Tibial artery (tissue), 4 donors: ENCODE data around the gene SNAI1.

Experiments
- DNase-seq, 2 donors: peaks; one replicate each; pipeline ENCODE4 v3.0.0-alpha.2; 2019
- H3K27ac ChIP-seq, 2 donors: fragments of 200-600 bp; sonication (generic) in 1 of 2; 1 replicate in 1 of 2; 2 replicates in 1 of 2; pipeline ENCODE4 v1.5.1; 2018 to 2019; ENCODE audit warnings: mild to moderate bottlenecking in 1 of 2
- H3K27me3 ChIP-seq, 2 donors: fragments of 200-600 bp; sonication (generic) in 1 of 2; one replicate each; pipeline versions ENCODE4 v1.5.1 to v1.6.0; 2016 to 2019
- H3K36me3 ChIP-seq, 3 donors: fragments of 200-600 bp; sonication (generic) in 2 of 3; one replicate each; pipeline ENCODE4 v1.5.1; 2016 to 2019; ENCODE audit warnings: mild to moderate bottlenecking in 2 of 3
- H3K4me1 ChIP-seq, 4 donors: fragments of 200-600 bp; sonication (generic) in 2 of 4; 1 replicate in 3 of 4; 2 replicates in 1 of 4; pipeline ENCODE4 v1.5.1; 2016 to 2019
- H3K4me3 ChIP-seq, 2 donors: fragments of 200-600 bp; sonication (generic) in 1 of 2; 1 replicate in 1 of 2; 2 replicates in 1 of 2; pipeline ENCODE4 v1.5.1; 2018 to 2019; ENCODE audit warnings: mild to moderate bottlenecking in 2 of 2
- H3K9me3 ChIP-seq, 3 donors: fragments of 200-600 bp; sonication (generic) in 1 of 3; one replicate each; pipeline ENCODE4 v1.5.1; 2016 to 2019
- CTCF ChIP-seq, 2 experiments: fragments of 200-600 bp in 1 of 2; fragments of 450-650 bp in 1 of 2; IDR thresholded peaks; one replicate each; pipeline ENCODE4 v1.5.1; 2017 to 2019; ENCODE audit warnings: antibody characterized with exemption in 2 of 2, mild to moderate bottlenecking in 1 of 2, moderate library complexity in 1 of 2
- intact Hi-C: fragments of 100-400 bp; cut with DNase I; formaldehyde crosslinking; loops from one replicate; pipeline ENCODE4 v1.15.0; 2023; ENCODE audit warnings: low total_unique reads

SNAI1 gene

GRCh38 chr20:49983123-49983847 lies 505 bp downstream of the SNAI1 start:
- peak overlapping the region; percentile 53 to 70 for H3K27ac ChIP-seq
- H3K27me3 ChIP-seq: no peaks in the 10 kb centered on the region
- intact Hi-C loops: no loop called here
- peak overlapping the region; percentile 48 to 54 for H3K4me3 ChIP-seq
- no peaks in the 10 kb centered on the region for H3K9me3 ChIP-seq
- TF ChIP-seq CTCF (IDR thresholded peaks at IDR 0.05): no peak
- DNase-seq: no peak
- H3K36me3 ChIP-seq: peaks cover 0 to 7% (median 0%) of the 10 kb centered on the region in 3 donors
- peaks cover 0 to 62% (median 35%) of the 10 kb centered on the region in 4 donors for H3K4me1 ChIP-seq

- H3K36me3 ChIP-seq: peaks cover 0 to 9% (median 0%) of the 10 kb centered on the region in 3 donors
- intact Hi-C loops: no loop called here
- TF ChIP-seq CTCF (IDR thresholded peaks at IDR 0.05): no peak
- DNase-seq: peak in 1 of 2 donors; percentile 73
- H3K4me3 ChIP-seq: peak overlapping the region; percentile 48 to 54
- no peaks in the 10 kb centered on the region for H3K9me3 ChIP-seq
- peak overlapping the region; percentile 53 to 70 for H3K27ac ChIP-seq
- peaks cover 0 to 63% (median 34%) of the 10 kb centered on the region in 4 donors for H3K4me1 ChIP-seq
- no peaks in the 10 kb centered on the region for H3K27me3 ChIP-seq
Observed at GRCh38 chr20:49983848-49984408, 1.1 kb downstream of the SNAI1 start.

DNA sequence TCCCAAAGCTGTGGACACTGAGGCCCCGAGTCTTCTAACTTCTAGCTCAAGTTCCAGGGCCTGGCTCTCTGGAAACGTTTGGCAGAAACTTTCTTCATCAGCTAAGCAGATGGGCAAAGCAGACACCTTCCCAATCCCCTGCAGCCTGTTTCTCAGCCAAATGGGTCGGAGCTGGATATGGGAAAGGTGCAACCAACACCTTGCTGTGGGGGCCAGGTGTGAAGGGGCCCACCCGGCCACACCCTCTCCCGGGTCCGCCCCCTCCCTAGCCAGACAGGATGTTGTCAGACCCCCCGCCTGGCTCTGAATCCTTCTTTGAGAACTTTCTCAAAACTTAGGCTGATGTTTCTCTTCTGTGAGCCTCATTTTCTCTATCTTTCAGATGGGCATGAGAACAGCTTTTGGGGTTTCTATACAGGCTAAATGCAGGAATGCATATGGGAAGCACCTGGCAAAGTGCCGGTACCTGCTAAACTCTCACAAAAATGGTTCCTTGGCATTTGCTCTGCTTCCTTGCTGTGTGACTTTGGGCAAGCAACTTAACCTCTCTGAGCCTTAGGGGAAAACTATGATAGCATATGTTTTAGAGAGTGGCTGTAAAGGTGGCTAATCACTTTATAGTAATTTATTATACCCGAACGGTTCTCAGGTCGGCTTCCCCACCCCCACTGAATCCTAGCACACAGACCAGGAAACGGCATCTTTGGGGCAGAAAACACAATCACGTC lies 1.8 kb downstream of the SNAI1 start:
- H3K4me1 ChIP-seq: peaks cover 0 to 65% (median 36%) of the 10 kb centered on the region in 4 donors
- no peaks in the 10 kb centered on the region for H3K27me3 ChIP-seq
- no peaks in the 10 kb centered on the region for H3K9me3 ChIP-seq
- DNase-seq: no peak
- intact Hi-C loops: no loop called here
- H3K36me3 ChIP-seq: peaks cover 0 to 9% (median 0%) of the 10 kb centered on the region in 3 donors
- peak overlapping the region; percentile 53 to 70 for H3K27ac ChIP-seq
- TF ChIP-seq CTCF (IDR thresholded peaks at IDR 0.05): no peak
- H3K4me3 ChIP-seq: peak overlapping the region; percentile 48 to 54

- Histone ChIP-seq H3K9me3 (no peaks in the 10 kb centered on the region), H3K36me3 (peaks cover 0 to 9% (median 0%) of the 10 kb centered on the region in 3 donors), H3K4me1 (peaks cover 0 to 71% (median 42%) of the 10 kb centered on the region in 4 donors), H3K27me3 (no peaks in the 10 kb centered on the region), H3K4me3 (peak overlapping the region; percentile 48 to 54), H3K27ac (no peak overlapping the region)
- no peak for TF ChIP-seq CTCF (IDR thresholded peaks at IDR 0.05)
- DNase-seq: no peak
- intact Hi-C loops: no loop called here
Observed at GRCh38 chr20:49985157-49985556, 2.4 kb downstream of the SNAI1 start.

GRCh38 chr20:49985617-49986016 lies 2.8 kb downstream of the SNAI1 start:
- Histone ChIP-seq H3K27ac (no peak overlapping the region), H3K4me1 (peaks cover 0 to 73% (median 44%) of the 10 kb centered on the region in 4 donors)
- intact Hi-C loops: no loop called here

More at GRCh38 chr20:49985617-49986016, 2.8 kb downstream of the SNAI1 start:
- Histone ChIP-seq H3K9me3 (no peaks in the 10 kb centered on the region), H3K36me3 (peaks cover 0 to 9% (median 0%) of the 10 kb centered on the region in 3 donors), H3K4me3 (peak overlapping the region; percentile 48 to 54), H3K27me3 (no peaks in the 10 kb centered on the region)
- DNase-seq: no peak
- no peak for TF ChIP-seq CTCF (IDR thresholded peaks at IDR 0.05)
